PFSK-1 (cell line): ENCODE data around the gene HSPG2.

Experiments used
- POLR2AphosphoS5 ChIP-seq: IDR thresholded peaks from 2 replicates; pipeline ENCODE4 v1.6.1; 2012; ENCODE audit warnings: low read depth, mild to moderate bottlenecking, control low read depth, low read length, moderate library complexity
- TAF1 ChIP-seq: IDR thresholded peaks from 2 replicates; pipeline ENCODE4 v1.6.1; 2012; ENCODE audit warnings: low read length, control low read depth, borderline replicate concordance; ENCODE audit not compliant: insufficient read depth
- TF ChIP-seq, protein P1 (sequence below), 2 experiments: IDR thresholded peaks; 2 replicates each; pipeline versions ENCODE4 v1.6.1 to v1.8.0; 2011 to 2012; ENCODE audit warnings: low read depth in 2 of 2, low read length in 2 of 2, control low read depth in 1 of 2, inconsistent platforms in 1 of 2, mild to moderate bottlenecking in 1 of 2, moderate library complexity in 1 of 2; ENCODE audit not compliant: insufficient read depth in 1 of 2

DNA sequence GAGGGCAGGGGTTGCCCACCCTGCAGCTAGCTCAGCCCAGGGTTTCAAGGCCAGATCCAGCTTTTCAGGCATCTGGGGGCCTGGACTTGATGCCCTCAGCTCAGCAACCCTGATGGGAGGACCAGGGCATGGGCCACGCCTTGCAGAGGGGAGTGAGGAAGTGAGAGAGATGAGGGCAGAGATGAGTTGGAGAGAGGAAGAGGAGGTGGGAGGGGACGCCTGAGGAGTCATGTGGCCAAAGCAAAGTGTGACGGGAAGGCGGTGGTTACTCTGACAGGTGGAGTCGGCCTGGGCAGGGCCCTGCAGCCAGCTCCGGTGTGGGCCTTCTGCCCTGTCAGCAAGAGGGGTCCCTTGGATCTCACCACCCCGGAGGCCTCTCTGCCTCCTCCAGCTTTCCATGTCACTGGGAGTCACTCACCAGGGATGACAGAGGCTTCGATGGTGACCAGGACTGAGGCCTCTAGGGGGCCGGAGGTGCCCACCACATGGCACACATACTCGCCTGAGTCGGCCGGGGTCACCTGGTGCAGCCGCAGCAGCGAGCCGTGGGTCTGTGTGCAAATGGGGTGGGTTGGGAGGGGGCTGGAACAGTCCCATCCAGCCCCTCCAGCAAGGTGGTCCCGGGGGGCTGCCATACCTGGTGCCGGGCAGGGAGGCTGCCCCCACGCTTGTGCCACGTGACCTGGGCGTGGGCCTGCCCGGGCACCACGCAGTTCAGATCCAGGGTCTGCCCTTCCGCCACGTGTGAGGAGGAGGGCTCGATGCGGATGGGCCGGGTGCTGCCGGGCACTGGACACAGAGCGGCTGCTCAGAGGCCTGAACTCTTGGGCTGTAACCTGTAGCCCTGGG is 84.6 kb downstream of the HSPG2 start:
- no peak for TF ChIP-seq POLR2AphosphoS5
- TF ChIP-seq, protein P1, sequence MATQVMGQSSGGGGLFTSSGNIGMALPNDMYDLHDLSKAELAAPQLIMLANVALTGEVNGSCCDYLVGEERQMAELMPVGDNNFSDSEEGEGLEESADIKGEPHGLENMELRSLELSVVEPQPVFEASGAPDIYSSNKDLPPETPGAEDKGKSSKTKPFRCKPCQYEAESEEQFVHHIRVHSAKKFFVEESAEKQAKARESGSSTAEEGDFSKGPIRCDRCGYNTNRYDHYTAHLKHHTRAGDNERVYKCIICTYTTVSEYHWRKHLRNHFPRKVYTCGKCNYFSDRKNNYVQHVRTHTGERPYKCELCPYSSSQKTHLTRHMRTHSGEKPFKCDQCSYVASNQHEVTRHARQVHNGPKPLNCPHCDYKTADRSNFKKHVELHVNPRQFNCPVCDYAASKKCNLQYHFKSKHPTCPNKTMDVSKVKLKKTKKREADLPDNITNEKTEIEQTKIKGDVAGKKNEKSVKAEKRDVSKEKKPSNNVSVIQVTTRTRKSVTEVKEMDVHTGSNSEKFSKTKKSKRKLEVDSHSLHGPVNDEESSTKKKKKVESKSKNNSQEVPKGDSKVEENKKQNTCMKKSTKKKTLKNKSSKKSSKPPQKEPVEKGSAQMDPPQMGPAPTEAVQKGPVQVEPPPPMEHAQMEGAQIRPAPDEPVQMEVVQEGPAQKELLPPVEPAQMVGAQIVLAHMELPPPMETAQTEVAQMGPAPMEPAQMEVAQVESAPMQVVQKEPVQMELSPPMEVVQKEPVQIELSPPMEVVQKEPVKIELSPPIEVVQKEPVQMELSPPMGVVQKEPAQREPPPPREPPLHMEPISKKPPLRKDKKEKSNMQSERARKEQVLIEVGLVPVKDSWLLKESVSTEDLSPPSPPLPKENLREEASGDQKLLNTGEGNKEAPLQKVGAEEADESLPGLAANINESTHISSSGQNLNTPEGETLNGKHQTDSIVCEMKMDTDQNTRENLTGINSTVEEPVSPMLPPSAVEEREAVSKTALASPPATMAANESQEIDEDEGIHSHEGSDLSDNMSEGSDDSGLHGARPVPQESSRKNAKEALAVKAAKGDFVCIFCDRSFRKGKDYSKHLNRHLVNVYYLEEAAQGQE (IDR thresholded peaks at IDR 0.05; ENCODE audit: insufficient read depth in 1 of 2, low read depth in 2 of 2, low read length in 2 of 2) = no peak
- no peak for TF ChIP-seq TAF1
